22Rv1 (cell line): ENCODE measurements around the gene DMKN.

ENCODE experiments used
- H3K27ac ChIP-seq: fragments of 450-650 bp; 2 replicates; pipeline ENCODE4 v1.5.1; 2017
- ZFX ChIP-seq: fragments of 450-650 bp; IDR thresholded peaks from 2 replicates; pipeline ENCODE4 v1.6.1; 2017; ENCODE audit warnings: antibody characterized with exemption, borderline replicate concordance
- TF ChIP-seq, protein P1 (sequence below): fragments of 450-650 bp; IDR thresholded peaks from 2 replicates; pipeline ENCODE4 v1.5.1; 2017; ENCODE audit warnings: mild to moderate bottlenecking

Gene DMKN

DNA sequence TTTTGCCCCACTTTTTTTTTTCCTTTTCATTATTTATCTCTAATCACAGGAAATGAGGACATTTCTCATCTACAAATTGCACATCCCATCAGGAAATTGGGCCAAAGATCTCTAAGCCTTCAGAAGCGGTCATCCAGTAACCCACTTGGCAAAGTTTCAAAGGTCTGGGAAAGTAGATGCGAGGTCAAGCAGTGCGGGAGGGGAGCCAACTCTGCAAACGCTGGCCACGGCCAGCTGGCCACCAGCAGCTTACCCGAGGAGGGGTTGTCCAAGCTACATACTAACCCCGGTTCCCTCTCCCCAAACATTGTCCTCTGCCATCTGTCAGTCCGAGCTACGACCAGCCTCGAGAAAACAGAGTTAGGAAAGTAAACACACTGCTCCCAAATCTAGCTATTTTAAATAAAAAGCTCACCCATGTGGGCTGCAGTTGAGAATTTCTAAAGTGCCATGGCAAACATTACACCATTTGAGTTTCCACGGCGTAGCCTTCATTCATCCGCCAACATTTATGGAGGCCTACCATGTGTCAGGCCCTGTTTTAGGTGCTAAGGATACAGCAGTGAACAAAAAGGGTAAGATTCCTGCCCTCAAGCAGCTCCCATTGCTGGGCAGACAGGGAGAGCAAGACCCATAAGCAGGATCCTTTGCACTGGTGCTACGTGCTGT is 53.9 kb downstream of the DMKN start:
- TF ChIP-seq, protein P1, sequence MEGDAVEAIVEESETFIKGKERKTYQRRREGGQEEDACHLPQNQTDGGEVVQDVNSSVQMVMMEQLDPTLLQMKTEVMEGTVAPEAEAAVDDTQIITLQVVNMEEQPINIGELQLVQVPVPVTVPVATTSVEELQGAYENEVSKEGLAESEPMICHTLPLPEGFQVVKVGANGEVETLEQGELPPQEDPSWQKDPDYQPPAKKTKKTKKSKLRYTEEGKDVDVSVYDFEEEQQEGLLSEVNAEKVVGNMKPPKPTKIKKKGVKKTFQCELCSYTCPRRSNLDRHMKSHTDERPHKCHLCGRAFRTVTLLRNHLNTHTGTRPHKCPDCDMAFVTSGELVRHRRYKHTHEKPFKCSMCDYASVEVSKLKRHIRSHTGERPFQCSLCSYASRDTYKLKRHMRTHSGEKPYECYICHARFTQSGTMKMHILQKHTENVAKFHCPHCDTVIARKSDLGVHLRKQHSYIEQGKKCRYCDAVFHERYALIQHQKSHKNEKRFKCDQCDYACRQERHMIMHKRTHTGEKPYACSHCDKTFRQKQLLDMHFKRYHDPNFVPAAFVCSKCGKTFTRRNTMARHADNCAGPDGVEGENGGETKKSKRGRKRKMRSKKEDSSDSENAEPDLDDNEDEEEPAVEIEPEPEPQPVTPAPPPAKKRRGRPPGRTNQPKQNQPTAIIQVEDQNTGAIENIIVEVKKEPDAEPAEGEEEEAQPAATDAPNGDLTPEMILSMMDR, result no peak
- no peak for TF ChIP-seq ZFX
- peak overlapping the region; percentile 63 for H3K27ac ChIP-seq

DNA sequence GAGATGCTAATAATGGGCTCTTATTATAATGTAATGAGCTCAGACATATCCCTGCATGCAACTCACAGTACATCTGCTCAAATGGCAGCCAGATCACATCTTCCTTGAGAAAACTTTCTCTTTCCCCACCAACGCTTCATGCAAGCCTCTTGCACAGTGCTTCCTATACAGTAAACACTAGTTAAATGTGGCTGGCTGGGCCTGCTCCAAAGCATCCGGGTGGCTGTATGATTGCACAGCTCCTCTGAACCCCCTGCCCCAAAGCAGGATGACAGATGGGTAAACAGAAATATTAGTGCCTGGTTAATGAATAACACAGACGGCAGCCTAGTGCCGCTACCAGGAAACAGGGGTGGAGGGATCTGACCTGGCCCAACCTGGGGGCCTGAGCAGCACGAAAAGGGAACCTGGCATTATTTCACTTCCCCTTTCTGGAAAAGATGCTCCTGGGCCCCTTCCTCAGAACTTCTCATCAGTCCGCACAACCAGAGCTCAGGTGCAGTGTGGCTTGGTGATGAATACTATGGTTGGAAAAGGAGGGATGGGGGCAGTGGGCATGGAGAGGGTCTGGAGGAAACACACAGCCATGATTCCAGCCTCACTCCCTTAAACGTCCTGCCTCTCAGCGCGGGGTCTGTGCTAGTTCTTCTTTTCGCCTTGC is 54.6 kb downstream of the DMKN start:
- H3K27ac ChIP-seq, result peak overlapping the region; percentile 63
- TF ChIP-seq, protein P1, result no peak
- TF ChIP-seq ZFX, result no peak

DNA sequence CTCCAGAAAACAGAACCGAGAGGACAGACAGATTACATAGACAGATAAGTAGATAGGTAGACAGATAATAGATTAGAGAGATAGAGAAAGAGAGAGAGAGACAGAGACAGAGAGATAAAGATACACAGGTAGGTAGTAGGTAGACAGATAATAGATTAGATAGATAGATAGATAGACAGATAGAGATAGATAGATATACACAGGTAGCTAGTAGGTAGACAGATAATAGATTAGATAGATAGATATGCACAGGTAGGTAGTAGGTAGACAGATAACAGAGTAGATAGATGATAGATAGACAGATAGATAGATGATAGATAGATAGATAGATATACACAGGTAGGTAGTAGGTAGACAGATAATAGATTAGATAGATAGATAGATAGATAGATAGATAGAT is 55.3 kb downstream of the DMKN start:
- TF ChIP-seq, protein P1, result no peak
- TF ChIP-seq ZFX, result no peak
- peak overlapping the region; percentile 63 for H3K27ac ChIP-seq

DNA sequence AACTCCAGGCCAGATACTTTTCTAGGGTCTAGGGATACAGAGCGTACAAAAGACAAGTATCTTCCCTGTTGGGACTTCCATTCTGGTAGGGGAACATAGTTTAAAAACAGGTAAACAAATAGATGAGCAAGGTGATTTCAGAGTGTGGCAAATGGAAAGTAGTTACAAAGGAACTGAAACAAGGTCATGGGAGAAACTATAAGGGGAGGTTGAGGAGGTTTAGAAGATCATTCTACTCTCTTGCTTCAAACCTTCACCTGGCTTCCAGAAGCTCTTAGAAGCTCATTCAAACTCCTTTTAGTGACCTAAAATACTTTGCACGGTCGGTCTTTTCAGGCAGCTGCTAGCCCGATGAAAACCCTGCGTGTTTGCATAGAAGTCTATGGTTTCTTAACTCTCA is 56.3 kb downstream of the DMKN start:
- no peak for TF ChIP-seq ZFX
- TF ChIP-seq, protein P1, result no peak
- H3K27ac ChIP-seq, result peak overlapping the region; percentile 63

DNA sequence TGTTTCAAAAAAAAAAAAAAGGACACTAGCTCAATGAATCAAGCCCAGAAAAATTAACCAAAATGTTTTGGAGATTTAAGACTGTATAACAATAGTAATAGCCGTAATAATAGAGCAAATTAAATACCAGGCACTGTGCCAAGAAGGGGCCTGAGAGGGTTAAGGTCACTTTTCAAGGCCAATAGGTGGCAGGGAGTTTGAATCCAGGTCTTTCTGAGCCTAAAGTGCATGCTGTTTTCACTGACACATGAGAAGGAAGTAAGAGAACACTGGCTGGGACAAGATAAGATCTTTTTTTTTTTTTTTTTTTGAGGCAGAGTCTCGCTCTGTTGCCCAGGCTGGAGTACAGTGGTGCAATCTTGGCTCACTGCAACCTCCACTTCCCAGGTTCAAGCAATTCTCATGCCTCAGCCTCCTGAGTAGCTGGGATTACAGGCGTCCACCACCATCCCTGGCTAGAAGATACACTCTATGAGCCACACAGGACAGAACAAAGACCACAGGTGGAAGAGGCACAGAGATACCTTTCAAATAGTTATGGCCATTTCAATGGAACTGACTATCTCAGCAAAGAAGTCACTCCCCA is 57.7 kb downstream of the DMKN start:
- H3K27ac ChIP-seq, result no peak overlapping the region
- TF ChIP-seq, protein P1, result no peak
- TF ChIP-seq ZFX, result no peak

DNA sequence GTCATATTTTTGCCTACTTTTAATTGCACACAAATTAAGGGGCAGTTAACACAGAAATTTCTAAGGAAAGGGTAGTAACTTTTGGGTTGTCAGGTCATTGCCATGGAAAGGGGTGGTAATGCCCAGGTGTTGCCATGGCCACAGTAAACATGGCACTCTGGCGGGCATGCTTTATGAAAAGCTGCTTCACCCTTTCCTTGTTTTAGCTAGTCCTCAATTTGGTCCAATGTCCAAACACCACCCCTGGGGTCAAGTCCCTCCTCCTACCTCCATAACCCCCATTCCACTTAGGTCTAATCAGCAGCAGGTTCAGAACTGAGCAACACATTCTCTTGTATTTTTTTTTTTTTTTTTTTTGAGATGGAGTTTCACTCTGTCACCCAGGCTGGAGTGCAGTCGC is 58.8 kb downstream of the DMKN start:
- no peak overlapping the region for H3K27ac ChIP-seq

More for the DNA sequence above, 58.8 kb downstream of the DMKN start:
- TF ChIP-seq ZFX, result no peak
- TF ChIP-seq, protein P1, result no peak
